ENCODE data around the gene SSUH2. TPM values are rescaled to one million over a fixed set of nuclear protein-coding genes. Genes with fewer than 3 reads are reported as not detected.
A peak's percentile ranks its signal among the peaks of the same experiment; 100 is the strongest.

SSUH2 gene
- total RNA-seq, 1 experiment from 2014 or later: 0.94 TPM

GRCh38 chr3:8607234-8608040 lies 37.2 kb downstream of the SSUH2 start:
- ATAC-seq (peak; percentile 83), DNase-seq (ENCODE audit: low spot score) (peak; percentile 46)
- H3K27ac Mint-ChIP-seq: no peak overlapping the region
- H3K27me3 Mint-ChIP-seq (ENCODE audit: low read depth): no peaks in the 10 kb centered on the region
- POLR2A ChIA-PET: interaction anchor here (0.5 kb wide), 1 partner anchor 66 kb away, joined by 3 read pairs; no protein-coding TSS in a partner anchor
- no peak overlapping the region for H3K4me3 Mint-ChIP-seq
- peaks cover 11% of the 10 kb centered on the region; the same call in 1 of the 2 replicates for H3K9me3 Mint-ChIP-seq
- peaks cover 6% of the 10 kb centered on the region; the same call in 1 of the 2 replicates for H3K36me3 Mint-ChIP-seq
- TF ChIP-seq FOXP4 (CRISPR knock-in tag; IDR thresholded peaks at IDR 0.05): no peak
- no peak for TF ChIP-seq TCF7 (CRISPR knock-in tag; IDR thresholded peaks at IDR 0.05; ENCODE audit: low read depth)
- no peak for TF ChIP-seq OVOL2 (CRISPR knock-in tag; IDR thresholded peaks at IDR 0.05; ENCODE audit: borderline replicate concordance)
- TF ChIP-seq ZNF281 (CRISPR knock-in tag; IDR thresholded peaks at IDR 0.05): no peak
- no peak for TF ChIP-seq JAZF1 (CRISPR knock-in tag; IDR thresholded peaks at IDR 0.05)
- no peak for TF ChIP-seq CDX4 (CRISPR knock-in tag; IDR thresholded peaks at IDR 0.05; ENCODE audit: borderline replicate concordance)
- TF ChIP-seq FOXK1 (CRISPR knock-in tag; IDR thresholded peaks at IDR 0.05): no peak
- TF ChIP-seq NR3C1 (CRISPR knock-in tag; conservative IDR thresholded peaks at IDR 0.05; ENCODE audit: low read depth): no peak
- peak; percentile 43 for TF ChIP-seq CTCF (IDR thresholded peaks at IDR 0.05)
- TF ChIP-seq PRDM15 (CRISPR knock-in tag; IDR thresholded peaks at IDR 0.05): no peak
- peak; percentile 21; the same call in 1 of the 2 replicates for TF ChIP-seq USF1 (CRISPR knock-in tag; IDR thresholded peaks at IDR 0.05)
- TF ChIP-seq NFE2L1 (CRISPR knock-in tag; IDR thresholded peaks at IDR 0.05): no peak
- CTCF ChIA-PET: interaction anchor here (1.1 to 1.5 kb wide), 4 partner anchors 15 to 157 kb away, joined by 4 to 6 read pairs (median 6); partner anchors contain the start of gene LMCD1
- H3K4me1 Mint-ChIP-seq: peaks cover 14% of the 10 kb centered on the region
